ENCODE measurements around the gene GNAI1.
"Not testable (repeated sequence)": the region's sequence is repeated elsewhere in the genome, so short reads cannot be mapped to it uniquely, and the experiment has no call there.

DNA sequence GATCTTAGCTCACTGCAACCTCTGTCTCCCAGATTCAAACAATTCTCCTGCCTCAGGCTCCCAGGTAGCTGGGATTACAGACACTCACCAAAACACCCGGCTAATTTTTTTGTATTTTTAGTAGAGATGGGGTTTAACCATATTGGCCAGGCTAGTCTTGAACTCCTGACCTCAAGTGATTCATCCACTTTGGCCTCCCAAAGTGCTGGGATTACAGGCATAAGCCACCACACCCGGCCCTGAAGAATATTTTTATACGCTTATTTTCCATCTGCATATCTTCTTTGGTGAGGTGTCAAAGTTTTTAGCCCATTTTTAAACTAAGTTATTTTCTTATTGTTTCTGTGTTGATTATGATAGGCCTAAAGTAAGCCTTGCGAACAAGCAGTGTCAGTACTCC lies 23.1 kb downstream of the GNAI1 start:
- TF ChIP-seq EP300, POLR2A (IDR thresholded peaks at IDR 0.05): not testable (repeated sequence)
- TF ChIP-seq, protein P1, sequence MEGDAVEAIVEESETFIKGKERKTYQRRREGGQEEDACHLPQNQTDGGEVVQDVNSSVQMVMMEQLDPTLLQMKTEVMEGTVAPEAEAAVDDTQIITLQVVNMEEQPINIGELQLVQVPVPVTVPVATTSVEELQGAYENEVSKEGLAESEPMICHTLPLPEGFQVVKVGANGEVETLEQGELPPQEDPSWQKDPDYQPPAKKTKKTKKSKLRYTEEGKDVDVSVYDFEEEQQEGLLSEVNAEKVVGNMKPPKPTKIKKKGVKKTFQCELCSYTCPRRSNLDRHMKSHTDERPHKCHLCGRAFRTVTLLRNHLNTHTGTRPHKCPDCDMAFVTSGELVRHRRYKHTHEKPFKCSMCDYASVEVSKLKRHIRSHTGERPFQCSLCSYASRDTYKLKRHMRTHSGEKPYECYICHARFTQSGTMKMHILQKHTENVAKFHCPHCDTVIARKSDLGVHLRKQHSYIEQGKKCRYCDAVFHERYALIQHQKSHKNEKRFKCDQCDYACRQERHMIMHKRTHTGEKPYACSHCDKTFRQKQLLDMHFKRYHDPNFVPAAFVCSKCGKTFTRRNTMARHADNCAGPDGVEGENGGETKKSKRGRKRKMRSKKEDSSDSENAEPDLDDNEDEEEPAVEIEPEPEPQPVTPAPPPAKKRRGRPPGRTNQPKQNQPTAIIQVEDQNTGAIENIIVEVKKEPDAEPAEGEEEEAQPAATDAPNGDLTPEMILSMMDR (IDR thresholded peaks at IDR 0.05) = not testable (repeated sequence)

Data from tibial nerve (tissue), 4 donors.